ENCODE measurements around the gene GNG5. TPM values are rescaled to one million over a fixed set of nuclear protein-coding genes. Genes with fewer than 3 reads are reported as not detected.

The GNG5 gene
- total RNA-seq, 1 experiment from 2014 or later = 108 TPM

DNA sequence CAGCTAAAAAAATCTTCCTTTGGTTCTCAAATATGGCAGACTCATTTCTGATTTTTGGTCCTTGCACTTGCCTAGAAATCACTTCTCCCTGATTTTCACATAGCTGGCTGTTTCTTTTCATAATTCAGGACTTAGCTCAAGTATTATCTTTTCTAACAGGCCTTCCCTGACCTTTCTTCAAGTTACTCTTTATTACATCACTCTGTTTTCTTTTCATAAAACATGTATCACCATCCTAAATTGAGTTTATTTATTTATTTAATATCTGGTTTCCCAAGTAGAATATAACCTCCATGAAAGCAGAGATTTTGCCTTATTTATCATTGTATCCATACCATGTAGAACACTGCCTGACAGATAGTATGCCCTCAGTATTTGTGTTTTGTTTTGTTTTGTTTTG lies 18.2 kb upstream of the GNG5 start:
- ChIA-PET CTCF (no interaction called here), POLR2A (no interaction called here)
- ATAC-seq (no peak), DNase-seq (ENCODE audit: low spot score) (no peak)
- no peaks in the 10 kb centered on the region for H3K27me3 Mint-ChIP-seq (ENCODE audit: low read depth)
- H3K4me1 Mint-ChIP-seq = 0 out of 2 replicates have a peak, but pooled peaks cover 3% of the 10 kb centered on the region
- TF ChIP-seq ZNF317 (CRISPR knock-in tag; IDR thresholded peaks at IDR 0.05; ENCODE audit: borderline replicate concordance, low read depth) (no peak), ZNF121 (CRISPR knock-in tag; IDR thresholded peaks at IDR 0.05) (no peak), TEAD4 (CRISPR knock-in tag; IDR thresholded peaks at IDR 0.05) (no peak), NR3C1 (CRISPR knock-in tag; conservative IDR thresholded peaks at IDR 0.05; ENCODE audit: low read depth) (no peak), JAZF1 (CRISPR knock-in tag; IDR thresholded peaks at IDR 0.05) (no peak), ESRRA (CRISPR knock-in tag; IDR thresholded peaks at IDR 0.05; ENCODE audit: borderline replicate concordance) (no peak), ZNF219 (CRISPR knock-in tag; IDR thresholded peaks at IDR 0.05; ENCODE audit: borderline replicate concordance) (no peak), NR1H2 (CRISPR knock-in tag; IDR thresholded peaks at IDR 0.05) (no peak), EMX1 (CRISPR knock-in tag; IDR thresholded peaks at IDR 0.05) (no peak)
- TF ChIP-seq, protein P1, sequence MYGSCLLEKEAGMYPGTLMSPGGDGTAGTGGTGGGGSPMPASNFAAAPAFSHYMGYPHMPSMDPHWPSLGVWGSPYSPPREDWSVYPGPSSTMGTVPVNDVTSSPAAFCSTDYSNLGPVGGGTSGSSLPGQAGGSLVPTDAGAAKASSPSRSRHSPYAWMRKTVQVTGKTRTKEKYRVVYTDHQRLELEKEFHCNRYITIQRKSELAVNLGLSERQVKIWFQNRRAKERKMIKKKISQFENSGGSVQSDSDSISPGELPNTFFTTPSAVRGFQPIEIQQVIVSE (CRISPR knock-in tag; IDR thresholded peaks at IDR 0.05; ENCODE audit: borderline replicate concordance) = no peak
- TF ChIP-seq, protein P2, sequence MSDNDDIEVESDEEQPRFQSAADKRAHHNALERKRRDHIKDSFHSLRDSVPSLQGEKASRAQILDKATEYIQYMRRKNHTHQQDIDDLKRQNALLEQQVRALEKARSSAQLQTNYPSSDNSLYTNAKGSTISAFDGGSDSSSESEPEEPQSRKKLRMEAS (CRISPR knock-in tag; IDR thresholded peaks at IDR 0.05) = no peak
- TF ChIP-seq, protein P3, sequence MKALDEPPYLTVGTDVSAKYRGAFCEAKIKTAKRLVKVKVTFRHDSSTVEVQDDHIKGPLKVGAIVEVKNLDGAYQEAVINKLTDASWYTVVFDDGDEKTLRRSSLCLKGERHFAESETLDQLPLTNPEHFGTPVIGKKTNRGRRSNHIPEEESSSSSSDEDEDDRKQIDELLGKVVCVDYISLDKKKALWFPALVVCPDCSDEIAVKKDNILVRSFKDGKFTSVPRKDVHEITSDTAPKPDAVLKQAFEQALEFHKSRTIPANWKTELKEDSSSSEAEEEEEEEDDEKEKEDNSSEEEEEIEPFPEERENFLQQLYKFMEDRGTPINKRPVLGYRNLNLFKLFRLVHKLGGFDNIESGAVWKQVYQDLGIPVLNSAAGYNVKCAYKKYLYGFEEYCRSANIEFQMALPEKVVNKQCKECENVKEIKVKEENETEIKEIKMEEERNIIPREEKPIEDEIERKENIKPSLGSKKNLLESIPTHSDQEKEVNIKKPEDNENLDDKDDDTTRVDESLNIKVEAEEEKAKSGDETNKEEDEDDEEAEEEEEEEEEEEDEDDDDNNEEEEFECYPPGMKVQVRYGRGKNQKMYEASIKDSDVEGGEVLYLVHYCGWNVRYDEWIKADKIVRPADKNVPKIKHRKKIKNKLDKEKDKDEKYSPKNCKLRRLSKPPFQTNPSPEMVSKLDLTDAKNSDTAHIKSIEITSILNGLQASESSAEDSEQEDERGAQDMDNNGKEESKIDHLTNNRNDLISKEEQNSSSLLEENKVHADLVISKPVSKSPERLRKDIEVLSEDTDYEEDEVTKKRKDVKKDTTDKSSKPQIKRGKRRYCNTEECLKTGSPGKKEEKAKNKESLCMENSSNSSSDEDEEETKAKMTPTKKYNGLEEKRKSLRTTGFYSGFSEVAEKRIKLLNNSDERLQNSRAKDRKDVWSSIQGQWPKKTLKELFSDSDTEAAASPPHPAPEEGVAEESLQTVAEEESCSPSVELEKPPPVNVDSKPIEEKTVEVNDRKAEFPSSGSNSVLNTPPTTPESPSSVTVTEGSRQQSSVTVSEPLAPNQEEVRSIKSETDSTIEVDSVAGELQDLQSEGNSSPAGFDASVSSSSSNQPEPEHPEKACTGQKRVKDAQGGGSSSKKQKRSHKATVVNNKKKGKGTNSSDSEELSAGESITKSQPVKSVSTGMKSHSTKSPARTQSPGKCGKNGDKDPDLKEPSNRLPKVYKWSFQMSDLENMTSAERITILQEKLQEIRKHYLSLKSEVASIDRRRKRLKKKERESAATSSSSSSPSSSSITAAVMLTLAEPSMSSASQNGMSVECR (CRISPR knock-in tag; IDR thresholded peaks at IDR 0.05; ENCODE audit: borderline replicate concordance) = no peak
- H3K27ac Mint-ChIP-seq = no peak overlapping the region
- no peaks in the 10 kb centered on the region for H3K36me3 Mint-ChIP-seq
- no peak overlapping the region for H3K4me3 Mint-ChIP-seq
- H3K9me3 Mint-ChIP-seq = peaks cover 9% of the 10 kb centered on the region

DNA sequence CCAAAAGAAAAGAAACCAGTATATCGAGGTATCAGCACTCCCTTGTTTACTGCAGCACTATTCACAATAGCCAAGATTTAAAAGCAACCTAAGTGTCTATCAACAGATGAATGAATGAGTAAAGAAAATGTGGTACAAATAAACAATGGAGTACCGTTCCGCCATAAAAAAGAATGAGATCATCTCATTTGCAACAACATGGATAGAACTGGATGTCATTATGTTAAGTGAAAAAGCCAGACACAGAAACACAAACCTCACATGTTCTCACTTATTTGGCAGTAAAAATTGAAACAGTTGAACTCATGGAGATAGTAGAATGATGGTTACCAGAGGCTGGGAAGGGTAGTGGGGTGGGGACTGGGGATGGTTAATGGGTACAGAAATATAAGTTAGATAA lies 4.3 kb upstream of the GNG5 start:
- ChIA-PET POLR2A (no interaction called here), CTCF (no interaction called here)
- ATAC-seq = no peak
- no peak overlapping the region for H3K4me3 Mint-ChIP-seq
- no peak for DNase-seq (ENCODE audit: low spot score)
- H3K4me1 Mint-ChIP-seq = peaks cover 5% of the 10 kb centered on the region
- H3K36me3 Mint-ChIP-seq = 0 out of 2 replicates have a peak, but pooled peaks cover 6% of the 10 kb centered on the region
- H3K9me3 Mint-ChIP-seq = peaks cover 11% of the 10 kb centered on the region
- no peak overlapping the region for H3K27ac Mint-ChIP-seq
- no peaks in the 10 kb centered on the region; the same call in 1 of the 2 replicates for H3K27me3 Mint-ChIP-seq (ENCODE audit: low read depth)
- TF ChIP-seq, protein P4, sequence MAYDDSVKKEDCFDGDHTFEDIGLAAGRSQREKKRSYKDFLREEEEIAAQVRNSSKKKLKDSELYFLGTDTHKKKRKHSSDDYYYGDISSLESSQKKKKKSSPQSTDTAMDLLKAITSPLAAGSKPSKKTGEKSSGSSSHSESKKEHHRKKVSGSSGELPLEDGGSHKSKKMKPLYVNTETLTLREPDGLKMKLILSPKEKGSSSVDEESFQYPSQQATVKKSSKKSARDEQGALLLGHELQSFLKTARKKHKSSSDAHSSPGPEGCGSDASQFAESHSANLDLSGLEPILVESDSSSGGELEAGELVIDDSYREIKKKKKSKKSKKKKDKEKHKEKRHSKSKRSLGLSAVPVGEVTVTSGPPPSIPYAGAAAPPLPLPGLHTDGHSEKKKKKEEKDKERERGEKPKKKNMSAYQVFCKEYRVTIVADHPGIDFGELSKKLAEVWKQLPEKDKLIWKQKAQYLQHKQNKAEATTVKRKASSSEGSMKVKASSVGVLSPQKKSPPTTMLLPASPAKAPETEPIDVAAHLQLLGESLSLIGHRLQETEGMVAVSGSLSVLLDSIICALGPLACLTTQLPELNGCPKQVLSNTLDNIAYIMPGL (CRISPR knock-in tag; IDR thresholded peaks at IDR 0.05) = no peak
- TF ChIP-seq, protein P5, sequence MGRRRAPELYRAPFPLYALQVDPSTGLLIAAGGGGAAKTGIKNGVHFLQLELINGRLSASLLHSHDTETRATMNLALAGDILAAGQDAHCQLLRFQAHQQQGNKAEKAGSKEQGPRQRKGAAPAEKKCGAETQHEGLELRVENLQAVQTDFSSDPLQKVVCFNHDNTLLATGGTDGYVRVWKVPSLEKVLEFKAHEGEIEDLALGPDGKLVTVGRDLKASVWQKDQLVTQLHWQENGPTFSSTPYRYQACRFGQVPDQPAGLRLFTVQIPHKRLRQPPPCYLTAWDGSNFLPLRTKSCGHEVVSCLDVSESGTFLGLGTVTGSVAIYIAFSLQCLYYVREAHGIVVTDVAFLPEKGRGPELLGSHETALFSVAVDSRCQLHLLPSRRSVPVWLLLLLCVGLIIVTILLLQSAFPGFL (CRISPR knock-in tag; IDR thresholded peaks at IDR 0.05; ENCODE audit: borderline replicate concordance) = no peak
- TF ChIP-seq, protein P3 (CRISPR knock-in tag; IDR thresholded peaks at IDR 0.05; ENCODE audit: borderline replicate concordance) = no peak
- TF ChIP-seq, protein P6, sequence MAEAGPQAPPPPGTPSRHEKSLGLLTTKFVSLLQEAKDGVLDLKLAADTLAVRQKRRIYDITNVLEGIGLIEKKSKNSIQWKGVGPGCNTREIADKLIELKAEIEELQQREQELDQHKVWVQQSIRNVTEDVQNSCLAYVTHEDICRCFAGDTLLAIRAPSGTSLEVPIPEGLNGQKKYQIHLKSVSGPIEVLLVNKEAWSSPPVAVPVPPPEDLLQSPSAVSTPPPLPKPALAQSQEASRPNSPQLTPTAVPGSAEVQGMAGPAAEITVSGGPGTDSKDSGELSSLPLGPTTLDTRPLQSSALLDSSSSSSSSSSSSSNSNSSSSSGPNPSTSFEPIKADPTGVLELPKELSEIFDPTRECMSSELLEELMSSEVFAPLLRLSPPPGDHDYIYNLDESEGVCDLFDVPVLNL (CRISPR knock-in tag; IDR thresholded peaks at IDR 0.05; ENCODE audit: borderline replicate concordance, low read depth) = no peak
- TF ChIP-seq ZNF396 (CRISPR knock-in tag; IDR thresholded peaks at IDR 0.05; ENCODE audit: borderline replicate concordance) (no peak), RELA (CRISPR knock-in tag; IDR thresholded peaks at IDR 0.05; ENCODE audit: borderline replicate concordance) (no peak), SMAD4 (CRISPR knock-in tag; IDR thresholded peaks at IDR 0.05) (no peak), GABPB1 (CRISPR knock-in tag; IDR thresholded peaks at IDR 0.05) (no peak)
- TF ChIP-seq, protein P7, sequence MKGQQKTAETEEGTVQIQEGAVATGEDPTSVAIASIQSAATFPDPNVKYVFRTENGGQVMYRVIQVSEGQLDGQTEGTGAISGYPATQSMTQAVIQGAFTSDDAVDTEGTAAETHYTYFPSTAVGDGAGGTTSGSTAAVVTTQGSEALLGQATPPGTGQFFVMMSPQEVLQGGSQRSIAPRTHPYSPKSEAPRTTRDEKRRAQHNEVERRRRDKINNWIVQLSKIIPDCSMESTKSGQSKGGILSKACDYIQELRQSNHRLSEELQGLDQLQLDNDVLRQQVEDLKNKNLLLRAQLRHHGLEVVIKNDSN (CRISPR knock-in tag; IDR thresholded peaks at IDR 0.05) = no peak
